ENCODE measurements around the gene NUDT3.

Gene NUDT3

DNA sequence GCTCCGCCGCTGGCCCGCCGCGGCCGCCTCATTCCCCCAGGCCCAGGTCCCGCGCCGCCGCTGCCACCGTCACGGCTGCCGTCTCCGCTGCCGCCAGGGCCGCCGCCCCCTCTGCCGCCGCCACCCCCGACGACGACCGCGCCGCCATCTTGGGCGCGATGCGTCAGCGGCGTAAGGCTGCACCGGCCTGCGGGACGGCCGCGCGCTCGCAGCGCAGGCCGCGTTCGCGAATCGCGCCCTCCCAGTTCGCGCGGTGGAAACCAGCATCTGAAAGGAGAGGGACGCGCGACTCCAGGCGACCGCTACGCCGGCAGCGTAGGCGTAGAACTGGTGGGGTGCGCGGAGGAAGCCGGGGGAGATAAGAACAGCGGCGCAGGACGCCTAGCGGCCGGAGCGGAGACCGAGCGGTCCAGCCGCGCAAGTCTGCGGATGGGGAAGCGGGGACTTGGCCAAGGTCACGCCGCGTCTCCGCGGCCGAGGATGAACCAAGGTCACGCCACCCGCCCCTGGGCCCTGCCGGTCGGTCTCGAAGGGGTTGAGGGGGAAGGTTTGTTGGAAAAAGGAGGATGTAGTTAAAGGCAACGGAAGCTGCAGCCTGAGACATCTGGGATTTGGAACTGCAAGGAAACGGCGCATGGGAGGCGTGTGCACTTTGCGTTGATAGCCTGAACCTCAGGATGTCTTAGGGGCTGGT lies at the start of gene NUDT3:
Gene NUDT3, minus strand, starts transcription at position 173 of the 694 bp plus-strand sequence. CDS start 307 bp downstream, outside the sequence.
- Histone ChIP-seq H3K4me3 (ENCODE audit: low read length) (peak within 1 kb of the TSS; percentile 95), H3K4me1 (ENCODE audit: low read length) (peaks cover 10% of the 10 kb centered on the region; the same call in 1 of the 2 replicates), H3K27ac (ENCODE audit: low read length) (peak within 1 kb of the TSS; percentile 67; the same call in 1 of the 2 replicates), H3K9me3 (replicated peaks; ENCODE audit: insufficient read depth, low read length) (no peaks in the 10 kb centered on the region), H2AFZ (ENCODE audit: low read length) (peak within 1 kb of the TSS; percentile 91), H3K79me2 (ENCODE audit: low read length) (peaks cover 51% of the 10 kb centered on the region), H3K9ac (ENCODE audit: low read length) (peak within 1 kb of the TSS; percentile 91), H3K4me2 (ENCODE audit: low read depth, low read length) (peak within 1 kb of the TSS; percentile 90), H3K9me2 (replicated peaks; ENCODE audit: insufficient read depth, low read length) (no peaks in the 10 kb centered on the region), H4K20me1 (ENCODE audit: insufficient read depth, low read length) (peaks cover 7% of the 10 kb centered on the region; the same call in 1 of the 2 replicates), H3K36me3 (replicated peaks; ENCODE audit: insufficient read depth, low read length) (no peaks in the 10 kb centered on the region), H3F3A (ENCODE audit: insufficient read depth, low read length) (no peaks in the 10 kb centered on the region), H3K27me3 (replicated peaks; ENCODE audit: insufficient read depth, low read length) (no peaks in the 10 kb centered on the region)
- DNase-seq: peak; percentile 91
- no peak for TF ChIP-seq EZH2 (optimal IDR thresholded peaks at IDR 0.05; ENCODE audit: low read depth, low read length)
- no peak for TF ChIP-seq EZH2phosphoT487 (IDR thresholded peaks at IDR 0.05; ENCODE audit: low read length)
- TF ChIP-seq CTCF (IDR thresholded peaks at IDR 0.05; ENCODE audit: low read length): peak; percentile 75

DNA sequence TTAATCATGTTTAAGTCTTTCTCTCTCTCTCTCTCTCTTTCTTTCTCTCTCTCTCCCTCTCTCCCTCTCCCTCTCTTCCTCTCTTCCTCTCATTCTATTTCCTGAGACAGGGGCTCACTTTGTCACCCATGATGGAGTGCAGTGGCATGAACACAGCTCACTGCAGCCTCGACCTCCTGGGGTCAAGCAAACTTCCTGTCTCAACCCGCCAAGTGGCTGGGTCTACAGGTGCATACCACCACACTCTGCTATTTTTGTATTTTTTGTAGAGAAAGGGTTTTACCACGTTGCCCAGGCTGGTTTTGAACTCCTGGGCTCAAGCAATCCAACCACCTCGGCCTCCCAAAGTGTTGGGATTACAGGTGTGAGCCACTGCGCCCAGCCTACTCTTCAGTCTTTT lies 49.1 kb upstream of the NUDT3 start:
- Histone ChIP-seq H3K36me3 (replicated peaks; ENCODE audit: insufficient read depth, low read length) (no peaks in the 10 kb centered on the region), H3K4me1 (ENCODE audit: low read length) (no peaks in the 10 kb centered on the region), H3K9me2 (replicated peaks; ENCODE audit: insufficient read depth, low read length) (no peaks in the 10 kb centered on the region), H3K27ac (ENCODE audit: low read length) (no peak overlapping the region), H3K4me3 (ENCODE audit: low read length) (no peak overlapping the region), H3K79me2 (ENCODE audit: low read length) (no peaks in the 10 kb centered on the region), H2AFZ (ENCODE audit: low read length) (no peak overlapping the region), H3K4me2 (ENCODE audit: low read depth, low read length) (no peak overlapping the region), H3K27me3 (replicated peaks; ENCODE audit: insufficient read depth, low read length) (no peaks in the 10 kb centered on the region), H3K9ac (ENCODE audit: low read length) (no peak overlapping the region), H3K9me3 (replicated peaks; ENCODE audit: insufficient read depth, low read length) (no peaks in the 10 kb centered on the region), H4K20me1 (ENCODE audit: insufficient read depth, low read length) (no peaks in the 10 kb centered on the region), H3F3A (ENCODE audit: insufficient read depth, low read length) (no peaks in the 10 kb centered on the region)
- peak; percentile 33 for DNase-seq
- TF ChIP-seq EZH2 (optimal IDR thresholded peaks at IDR 0.05; ENCODE audit: low read depth, low read length) (no peak), EZH2phosphoT487 (IDR thresholded peaks at IDR 0.05; ENCODE audit: low read length) (no peak), CTCF (IDR thresholded peaks at IDR 0.05; ENCODE audit: low read length) (no peak)

- Histone ChIP-seq H3K9me2 (replicated peaks; ENCODE audit: insufficient read depth, low read length) (no peaks in the 10 kb centered on the region), H3K4me1 (ENCODE audit: low read length) (no peaks in the 10 kb centered on the region)
- TF ChIP-seq EZH2phosphoT487 (IDR thresholded peaks at IDR 0.05; ENCODE audit: low read length) (no peak), CTCF (IDR thresholded peaks at IDR 0.05; ENCODE audit: low read length) (no peak), EZH2 (optimal IDR thresholded peaks at IDR 0.05; ENCODE audit: low read depth, low read length) (no peak)
Observed at GRCh38 chr6:34439442-34439841, 47.0 kb upstream of the NUDT3 start.

More at GRCh38 chr6:34439442-34439841, 47.0 kb upstream of the NUDT3 start:
- no peak overlapping the region for H3K4me2 ChIP-seq (ENCODE audit: low read depth, low read length)
- no peaks in the 10 kb centered on the region for H3K36me3 ChIP-seq (replicated peaks; ENCODE audit: insufficient read depth, low read length)
- no peak overlapping the region for H3K4me3 ChIP-seq (ENCODE audit: low read length)
- H2AFZ ChIP-seq (ENCODE audit: low read length): no peak overlapping the region
- H3K9ac ChIP-seq (ENCODE audit: low read length): no peak overlapping the region
- no peaks in the 10 kb centered on the region for H3F3A ChIP-seq (ENCODE audit: insufficient read depth, low read length)
- H4K20me1 ChIP-seq (ENCODE audit: insufficient read depth, low read length): no peaks in the 10 kb centered on the region
- no peak for DNase-seq
- no peaks in the 10 kb centered on the region for H3K9me3 ChIP-seq (replicated peaks; ENCODE audit: insufficient read depth, low read length)
- H3K27me3 ChIP-seq (replicated peaks; ENCODE audit: insufficient read depth, low read length): no peaks in the 10 kb centered on the region
- H3K79me2 ChIP-seq (ENCODE audit: low read length): no peaks in the 10 kb centered on the region
- no peak overlapping the region for H3K27ac ChIP-seq (ENCODE audit: low read length)
